HG03280 (cell line): ENCODE data around the gene CPO.

ENCODE experiments used
- ATAC-seq: cut with Tn5 transposase; IDR thresholded peaks from one replicate; pipeline ENCODE4 v1.9.1; 2021; ENCODE audit warnings: mild to moderate bottlenecking, moderate library complexity; ENCODE audit not compliant: unreplicated experiment

Gene CPO

DNA sequence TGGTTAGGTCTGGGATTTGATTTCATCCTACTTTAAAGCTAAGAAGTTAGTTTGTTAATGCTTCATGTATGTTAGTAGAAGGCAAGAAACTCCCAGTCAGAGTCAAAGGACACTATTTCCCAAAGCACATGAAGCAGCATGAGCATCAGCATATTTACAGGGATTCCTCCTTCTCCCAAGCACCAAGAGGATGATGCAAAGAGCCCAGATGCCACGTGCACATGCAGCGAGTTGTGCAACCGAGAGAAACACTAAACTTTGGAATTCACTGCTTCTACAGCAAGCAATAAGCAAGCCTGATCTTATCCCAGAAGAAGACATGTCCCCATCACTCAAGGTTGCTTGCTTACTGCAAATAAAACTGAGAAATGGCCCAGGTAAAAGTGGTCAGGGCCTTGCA is 32.5 kb downstream of the CPO start:
- ATAC-seq: no peak

- no peak for ATAC-seq
Observed at GRCh38 chr2:206974551-206974950, 35.2 kb downstream of the CPO start.

DNA sequence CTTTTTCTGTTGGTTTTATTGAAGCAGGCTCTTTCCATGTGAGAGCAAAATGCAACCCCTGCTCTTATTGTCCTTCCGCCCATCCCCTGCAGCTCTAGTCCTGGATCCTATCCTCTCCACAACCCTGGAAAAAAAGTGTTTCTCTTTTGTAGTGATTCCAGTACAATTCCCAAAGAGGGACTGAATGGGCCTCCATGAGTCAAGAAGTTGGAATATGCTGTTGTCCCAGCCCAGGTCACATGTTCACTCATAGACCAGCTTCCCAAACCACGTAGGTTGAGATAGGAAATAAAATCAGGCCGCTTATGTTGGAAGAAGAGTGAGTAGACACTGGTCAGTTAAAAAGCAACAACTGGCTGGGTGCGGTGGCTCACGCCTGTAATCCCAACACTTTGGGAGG is 39.4 kb downstream of the CPO start:
- ATAC-seq: no peak

DNA sequence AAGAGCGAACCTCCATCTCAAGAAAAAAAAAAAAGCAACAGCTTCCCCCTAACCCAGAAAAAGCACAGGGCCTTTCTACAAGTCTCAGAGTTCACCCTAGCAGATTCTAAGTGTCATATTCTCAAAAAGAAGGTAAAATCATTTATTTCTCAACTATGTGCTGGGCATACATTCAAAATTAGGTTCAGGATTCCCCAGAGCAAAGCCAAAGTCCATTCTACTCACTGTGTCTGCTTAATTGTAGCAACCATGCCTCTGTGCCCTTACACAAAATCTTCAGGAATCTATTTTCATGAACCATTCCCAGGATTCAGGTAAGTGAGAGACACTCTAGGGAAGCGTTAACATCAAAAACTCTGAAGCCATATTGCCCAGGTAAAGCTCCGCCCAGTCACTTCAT is 40.0 kb downstream of the CPO start:
- ATAC-seq: no peak

DNA sequence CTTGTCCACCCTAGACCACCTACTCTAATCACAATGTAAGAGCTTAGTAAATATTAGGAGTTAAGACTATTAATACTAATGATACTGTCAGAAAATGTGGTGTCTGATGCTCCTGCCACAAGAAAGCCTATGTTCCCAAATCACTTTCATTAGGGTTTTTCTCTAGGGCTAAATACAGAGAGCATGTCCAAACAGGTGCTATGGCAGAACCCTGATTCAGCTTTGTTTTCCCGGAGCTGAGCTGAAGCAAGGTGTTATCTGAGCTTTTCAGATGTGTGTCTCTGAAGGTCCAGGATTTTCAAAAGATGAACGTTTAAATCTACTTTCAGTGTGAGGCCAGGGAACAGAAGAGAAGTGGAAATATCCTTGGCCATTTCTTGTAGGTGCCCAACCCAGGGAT is 40.6 kb downstream of the CPO start:
- ATAC-seq: no peak

GRCh38 chr2:206980413-206980812 is 41.1 kb downstream of the CPO start:
- ATAC-seq: no peak

GRCh38 chr2:206981086-206981674 is 41.9 kb downstream of the CPO start:
- ATAC-seq: no peak

- ATAC-seq: no peak
Observed at GRCh38 chr2:206981739-206982340, 42.5 kb downstream of the CPO start.

GRCh38 chr2:206982360-206982955 is 43.1 kb downstream of the CPO start:
- ATAC-seq: no peak

DNA sequence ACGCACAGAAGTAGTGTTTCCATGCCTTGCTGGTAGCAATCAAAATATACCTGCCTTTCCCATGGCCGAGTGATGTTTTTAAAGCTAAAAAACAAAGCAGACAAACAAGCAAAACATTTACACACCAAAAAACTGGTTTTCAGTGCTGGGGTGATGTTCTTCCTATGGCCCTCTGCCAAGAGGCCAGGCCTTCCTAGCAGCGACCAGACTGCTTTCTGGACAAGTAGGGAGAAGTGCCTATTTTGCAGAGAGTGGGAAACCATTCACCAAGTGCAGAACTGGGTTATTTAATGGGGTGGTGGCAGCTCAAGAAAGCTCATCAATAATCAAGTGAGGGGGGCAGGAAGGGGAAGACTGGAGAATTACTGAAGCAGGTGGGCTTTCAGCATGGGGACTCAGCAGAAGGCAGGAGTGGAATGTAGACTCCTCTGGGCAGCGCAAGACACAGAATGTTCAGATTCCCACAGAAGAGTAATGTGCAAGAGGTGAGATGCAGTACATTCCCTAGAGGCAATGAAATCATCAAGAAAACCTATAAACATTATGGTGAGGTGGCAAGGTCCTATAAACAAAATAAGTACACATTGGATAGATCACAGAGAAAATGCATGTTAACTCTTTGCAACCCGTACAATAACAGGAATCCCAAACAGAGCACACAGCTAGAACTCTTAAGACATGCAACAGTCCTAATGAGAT is 44.0 kb downstream of the CPO start:
- no peak for ATAC-seq

DNA sequence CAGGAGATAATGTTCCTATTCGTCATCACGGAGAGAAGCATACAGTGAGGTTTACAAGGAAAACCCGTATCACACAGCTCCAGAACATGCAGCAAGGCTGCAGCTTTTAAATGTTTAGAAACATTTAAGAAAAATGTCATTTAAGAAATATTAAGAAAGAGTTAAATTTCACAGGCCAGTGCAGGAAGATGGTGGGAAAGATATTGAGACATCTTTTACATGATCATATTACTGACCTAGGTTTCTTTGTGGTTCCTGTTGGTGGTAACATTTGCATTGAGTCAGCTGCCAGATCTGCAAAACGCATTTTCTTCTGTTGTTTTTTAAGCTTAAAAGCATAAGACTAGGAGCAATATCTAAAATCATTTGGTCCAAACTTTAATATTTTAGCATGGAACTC is 44.9 kb downstream of the CPO start:
- ATAC-seq: no peak

DNA sequence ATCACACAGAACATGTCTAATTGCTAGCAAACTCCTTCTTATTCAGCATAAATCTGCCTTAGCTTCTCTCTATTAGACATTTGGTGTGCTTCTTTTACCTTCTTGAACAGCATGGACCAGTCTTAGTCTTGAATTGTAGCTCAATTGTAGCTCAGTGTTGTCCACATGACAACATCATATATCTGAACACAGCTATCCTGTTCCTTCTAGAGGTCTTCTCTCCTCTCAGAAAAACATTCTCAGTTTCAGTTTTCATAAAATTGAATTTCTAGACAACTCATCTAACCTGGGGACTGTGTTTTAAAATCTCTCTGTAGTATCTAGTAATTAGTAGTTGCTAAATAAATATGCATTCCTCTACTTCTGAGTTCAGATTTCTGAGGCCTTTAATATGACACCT is 47.6 kb downstream of the CPO start:
- no peak for ATAC-seq

GRCh38 chr2:206987810-206988209 is 48.5 kb downstream of the CPO start:
- ATAC-seq: no peak

DNA sequence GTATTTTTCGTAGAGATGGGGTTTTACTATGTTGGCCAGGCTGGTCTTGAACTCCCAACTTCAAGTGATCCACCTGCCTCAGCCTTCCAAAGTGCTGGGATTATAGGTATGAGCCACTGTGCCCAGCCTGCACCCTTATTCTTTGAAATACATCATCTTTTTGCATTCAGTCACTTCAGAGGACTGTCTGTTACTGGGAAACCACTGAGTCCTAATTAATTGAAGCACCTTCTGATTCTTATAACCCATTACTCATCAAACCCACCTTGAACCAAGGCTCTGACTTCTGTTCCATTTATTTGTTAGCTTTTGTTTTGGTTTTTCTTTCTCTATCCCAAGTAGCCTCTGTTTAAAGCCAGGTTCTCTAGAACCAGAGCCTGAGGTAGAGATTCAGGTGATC is 49.6 kb downstream of the CPO start:
- ATAC-seq: no peak

- peak; percentile 93 for ATAC-seq
Observed at GRCh38 chr2:206989311-206989710, 50.0 kb downstream of the CPO start.

GRCh38 chr2:206990360-206990759 is 51.0 kb downstream of the CPO start:
- ATAC-seq: no peak

GRCh38 chr2:206991070-206991469 is 51.8 kb downstream of the CPO start:
- ATAC-seq: no peak

DNA sequence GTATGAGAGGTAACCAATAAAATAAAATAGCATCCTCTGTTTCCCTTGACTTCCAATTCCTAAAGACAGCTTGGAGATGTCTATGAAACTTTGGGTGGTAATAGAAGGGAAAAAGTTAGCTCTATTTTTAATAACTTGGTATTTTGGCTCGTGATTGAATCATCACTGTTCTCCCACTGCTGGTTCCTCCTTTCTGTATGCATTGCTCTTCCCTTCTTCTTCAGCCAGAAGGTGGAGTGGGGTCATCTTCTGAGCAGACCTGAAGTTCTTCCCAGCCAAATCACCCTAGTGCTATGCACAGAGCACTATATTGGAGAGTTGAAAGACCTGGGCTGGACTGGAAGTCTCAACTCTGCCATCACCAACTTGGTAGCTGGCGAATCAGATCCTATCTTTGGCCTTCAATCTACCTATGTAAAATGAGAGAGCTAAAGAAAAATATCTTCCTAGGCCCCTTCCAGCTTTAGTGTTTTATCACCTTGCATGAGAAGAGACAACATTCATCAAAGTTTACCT is 54.1 kb downstream of the CPO start:
- ATAC-seq: no peak

DNA sequence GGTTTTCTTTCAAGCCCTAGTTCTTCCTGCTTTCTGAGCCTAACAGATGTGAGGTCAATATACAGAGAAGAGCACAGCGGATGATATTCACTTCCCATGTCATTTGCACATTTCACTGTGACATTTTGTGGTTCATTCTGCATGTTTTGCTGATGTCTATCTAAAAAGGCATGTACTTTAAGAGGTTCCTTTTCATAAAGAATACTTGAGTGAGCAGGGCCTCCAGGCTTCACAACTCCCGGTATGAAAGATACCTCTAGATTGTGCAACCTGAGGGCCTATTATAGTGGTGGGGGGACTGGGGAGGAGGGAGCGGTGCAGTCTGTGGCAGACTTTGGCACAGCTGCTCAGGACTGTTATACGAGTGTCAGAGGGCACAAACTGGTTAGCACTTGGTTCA is 54.6 kb downstream of the CPO start:
- ATAC-seq: no peak

GRCh38 chr2:206996556-206997065 is 57.3 kb downstream of the CPO start:
- no peak for ATAC-seq

DNA sequence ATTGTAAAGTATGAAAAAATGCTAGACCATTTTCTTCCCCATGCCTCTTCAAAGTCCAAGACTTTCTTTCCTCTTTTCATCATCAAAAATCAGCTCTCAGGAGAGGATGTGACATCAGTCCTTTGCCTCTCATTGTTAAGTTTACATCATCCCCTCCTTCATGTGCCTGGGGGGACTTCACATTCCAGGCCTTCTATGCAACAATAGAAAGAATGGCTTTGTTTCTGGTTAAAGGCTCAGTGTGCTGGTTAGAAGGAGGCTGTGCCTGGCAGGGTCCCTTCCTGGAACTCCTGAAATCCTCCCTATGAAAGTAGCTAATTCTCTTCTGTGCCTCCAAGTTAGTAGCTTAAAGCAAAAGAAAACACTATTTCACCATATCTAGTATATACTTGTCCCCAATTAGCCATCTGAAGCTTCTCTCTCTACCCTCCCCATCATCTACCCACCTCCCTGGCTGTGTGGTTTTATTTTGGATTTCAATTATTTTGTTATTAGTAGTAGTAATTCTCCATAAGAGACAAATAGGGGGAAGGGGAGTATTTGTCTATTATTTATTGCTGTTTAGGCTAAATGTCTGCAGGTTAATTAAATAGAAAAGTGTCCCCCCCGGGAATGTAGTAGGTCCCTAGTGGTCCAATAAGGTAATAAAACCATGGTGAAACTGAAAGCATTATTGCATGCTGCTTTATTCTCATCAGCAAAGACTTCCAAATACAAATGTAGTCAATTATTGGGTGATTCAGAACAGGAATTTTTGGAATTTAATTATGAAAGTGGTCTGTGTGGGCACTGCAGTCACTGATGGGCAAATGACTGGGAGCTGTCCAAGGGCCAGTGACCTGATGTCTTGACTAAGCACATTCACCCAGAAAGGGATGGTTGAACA is 69.0 kb downstream of the CPO start:
- no peak for ATAC-seq
